GM21576 (cell line): ENCODE data around the gene WARS2.

Source experiments
- ATAC-seq: cut with Tn5 transposase; IDR thresholded peaks from one replicate; pipeline ENCODE4 v1.9.1; 2021; ENCODE audit warnings: mild to moderate bottlenecking, moderate library complexity; ENCODE audit not compliant: unreplicated experiment

The WARS2 gene

DNA sequence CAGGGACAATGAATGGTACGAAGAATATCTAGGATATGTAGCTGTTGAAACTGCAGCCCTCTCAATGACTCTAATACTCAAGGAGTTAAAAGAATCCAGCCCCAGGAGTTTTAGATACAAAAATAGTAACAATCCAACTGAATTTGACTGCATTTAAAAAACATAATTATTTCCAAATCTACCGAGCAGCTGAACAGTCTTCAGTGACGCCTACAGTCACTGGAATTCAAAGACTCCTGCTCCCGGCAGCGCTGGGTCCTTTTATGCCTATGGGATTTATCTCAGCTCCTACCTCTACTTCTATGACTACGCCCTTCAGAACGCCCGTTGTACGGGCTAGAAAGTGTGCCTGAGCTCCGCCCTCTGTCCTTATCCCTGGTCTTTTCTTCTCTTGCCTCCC is 55.7 kb downstream of the WARS2 start:
- ATAC-seq, result no peak

GRCh38 chr1:119083980-119084379 is 56.5 kb downstream of the WARS2 start:
- no peak for ATAC-seq

DNA sequence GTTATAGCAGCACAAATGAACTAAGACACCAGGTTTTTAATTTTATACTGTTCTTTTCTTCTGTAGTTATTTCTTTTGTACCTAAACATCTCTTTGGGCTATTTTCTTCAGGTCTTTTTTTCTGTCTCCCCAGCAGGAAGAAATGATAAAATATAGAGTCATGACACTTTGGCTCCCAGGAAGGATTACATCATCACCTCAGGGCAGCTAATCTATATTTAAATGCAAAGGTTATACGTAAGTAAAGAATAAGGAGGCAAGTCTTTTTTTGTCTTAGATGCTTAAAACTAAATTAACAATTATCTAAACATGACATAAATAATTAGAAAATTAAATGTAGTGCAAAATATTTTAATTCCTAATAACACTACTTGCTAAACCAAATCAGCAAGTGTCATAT is 57.0 kb downstream of the WARS2 start:
- ATAC-seq, result no peak

DNA sequence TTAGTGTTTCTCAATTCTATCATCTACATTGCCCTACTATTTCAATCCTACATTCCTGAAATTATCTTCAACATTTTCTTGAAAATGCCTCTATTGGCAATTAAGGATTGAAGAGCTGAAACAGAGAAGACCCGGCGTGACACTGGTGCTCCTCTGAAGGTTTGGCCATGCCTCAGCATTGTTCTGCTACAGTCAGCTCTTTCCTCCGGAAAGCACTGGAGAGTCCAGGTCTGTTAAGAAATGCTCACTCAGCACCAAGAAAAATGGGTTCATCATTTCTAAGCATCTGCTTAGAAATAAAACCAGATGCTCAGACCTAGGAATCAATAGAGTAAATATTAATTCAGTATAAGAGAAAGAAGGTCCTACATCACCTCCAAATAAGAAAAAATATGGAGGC is 58.8 kb downstream of the WARS2 start:
- ATAC-seq, result no peak

- ATAC-seq, result no peak
Measured at GRCh38 chr1:119081267-119081666, 59.2 kb downstream of the WARS2 start.

DNA sequence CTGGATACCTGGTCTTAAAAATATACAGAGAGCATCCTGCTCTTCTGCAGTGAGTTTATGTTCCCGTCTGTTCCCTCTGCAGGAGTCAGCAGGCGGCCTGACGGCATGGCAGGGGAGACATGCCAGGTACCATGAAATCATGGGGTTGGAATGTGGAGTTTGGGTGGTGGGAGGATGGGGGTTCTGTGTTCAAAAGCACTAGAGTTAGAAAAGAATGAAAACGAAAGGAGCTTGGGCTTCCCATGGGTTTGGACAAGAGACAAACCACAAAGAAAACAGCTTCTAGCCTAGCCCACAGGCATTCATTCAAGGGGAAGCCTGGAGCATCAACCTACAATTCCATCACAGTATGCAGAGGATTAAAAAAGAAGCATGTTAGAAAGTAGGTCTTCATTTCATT is 59.9 kb downstream of the WARS2 start:
- no peak for ATAC-seq

DNA sequence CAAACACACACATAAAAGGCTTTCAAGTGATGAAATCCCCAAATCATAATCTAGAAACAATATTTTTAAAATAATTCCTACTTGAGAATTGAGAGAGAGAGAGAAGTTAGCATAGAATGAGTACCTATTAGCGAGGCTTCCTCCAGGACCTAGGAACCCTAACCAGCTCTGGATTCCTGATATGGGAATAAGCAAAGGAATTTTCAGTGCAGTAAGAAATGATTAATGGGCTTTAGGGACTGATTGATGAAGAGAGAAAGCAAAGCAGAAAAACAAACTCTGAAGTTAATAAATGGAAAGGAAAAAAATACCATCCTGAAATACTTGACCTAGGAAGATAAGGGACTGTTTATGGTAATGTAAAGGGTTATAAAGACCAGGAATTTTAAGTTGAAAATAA is 60.6 kb downstream of the WARS2 start:
- no peak for ATAC-seq

DNA sequence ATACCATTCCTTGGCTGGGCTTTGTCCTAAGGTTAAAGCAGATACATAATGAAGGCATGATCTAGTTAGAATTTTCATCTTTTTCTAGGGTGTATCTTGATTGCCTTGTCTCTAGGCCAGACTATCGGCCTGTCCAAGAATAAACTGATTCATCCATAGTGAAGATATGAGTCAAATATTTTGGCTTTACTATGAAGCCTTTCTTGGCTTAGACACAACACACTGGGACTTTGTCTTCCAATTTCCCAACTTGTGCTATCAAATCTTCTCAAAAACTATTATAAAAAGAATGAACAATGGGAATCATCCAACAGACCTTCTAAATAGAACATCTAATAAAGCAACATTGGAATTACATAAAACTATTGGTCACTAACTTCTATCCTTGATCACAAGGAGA is 64.8 kb downstream of the WARS2 start:
- ATAC-seq, result no peak

DNA sequence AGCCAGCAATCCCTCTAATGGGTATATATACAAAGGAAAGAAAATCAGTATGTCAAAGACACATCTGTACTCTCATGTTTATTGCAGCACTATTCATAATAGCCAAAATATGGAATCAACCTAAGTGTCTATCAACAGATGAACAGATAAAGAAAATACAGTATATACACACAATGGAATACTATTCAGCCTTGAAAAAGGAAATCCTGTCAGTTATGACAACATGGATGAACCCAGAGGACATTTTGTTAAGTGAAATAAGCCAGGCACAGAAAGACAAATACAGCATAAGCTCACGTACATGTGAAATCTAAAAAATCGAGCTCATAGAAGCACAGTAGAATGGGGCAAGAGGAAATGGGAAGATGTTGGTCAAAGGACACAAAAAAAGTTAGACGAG is 69.1 kb downstream of the WARS2 start:
- no peak for ATAC-seq

DNA sequence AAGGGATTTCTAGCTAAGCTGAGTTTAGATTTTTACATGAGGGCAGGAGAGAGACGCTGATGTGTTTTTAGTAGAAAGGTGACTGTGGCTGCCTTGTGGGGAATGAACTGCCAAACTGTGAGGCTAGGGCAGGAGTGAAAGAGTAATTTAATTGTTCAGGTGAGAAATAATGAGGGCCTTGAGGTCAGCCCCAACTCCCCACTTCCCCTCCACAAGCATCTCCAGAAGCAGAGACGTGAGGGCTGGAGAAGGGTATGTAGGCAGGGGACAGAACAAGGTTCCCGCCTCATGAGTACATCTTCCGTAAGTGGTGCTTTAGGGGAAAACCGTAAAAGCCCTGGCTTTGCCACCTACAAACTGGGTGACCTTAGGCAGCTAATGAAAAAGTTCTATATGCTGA is 70.8 kb downstream of the WARS2 start:
- ATAC-seq, result no peak

DNA sequence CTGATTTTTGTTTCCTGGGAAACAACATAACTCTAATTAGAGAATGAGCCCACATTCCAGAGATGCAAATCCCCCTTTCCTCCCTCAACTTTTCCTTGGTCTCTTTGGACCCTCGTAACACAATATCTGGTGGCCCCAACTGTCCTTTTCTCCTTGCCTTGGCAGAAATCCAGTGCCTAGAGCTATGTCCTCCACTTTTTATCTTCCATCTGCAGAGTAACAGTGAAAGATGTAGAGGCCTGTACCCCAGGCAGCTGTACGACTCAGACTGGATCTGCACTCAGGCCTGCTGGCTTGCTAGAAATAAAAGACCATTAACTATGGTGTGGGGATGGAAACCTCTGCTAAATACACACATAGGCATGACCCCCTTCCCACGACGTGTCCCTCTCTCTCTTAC is 72.0 kb downstream of the WARS2 start:
- ATAC-seq, result no peak

DNA sequence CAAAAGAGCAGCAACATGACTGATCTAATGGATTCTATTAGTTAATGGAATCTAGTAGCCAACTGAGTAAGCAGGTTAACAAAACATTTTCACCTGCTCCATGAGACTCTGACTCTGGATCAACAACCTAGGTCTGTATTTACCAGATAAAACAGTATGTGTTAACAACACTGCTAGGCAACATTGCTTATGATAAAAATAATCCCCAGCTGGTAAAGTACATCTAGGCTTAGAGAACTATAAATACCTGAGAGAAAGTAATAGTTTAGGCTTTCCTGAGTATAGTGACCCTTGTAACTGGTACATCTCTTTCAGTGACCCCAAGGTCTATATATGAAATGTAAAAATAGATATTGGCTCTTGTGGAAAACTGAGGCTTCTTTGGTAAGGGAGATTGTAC is 78.8 kb downstream of the WARS2 start:
- ATAC-seq, result no peak

- no peak for ATAC-seq
Measured at GRCh38 chr1:119055568-119055967, 84.9 kb downstream of the WARS2 start.

DNA sequence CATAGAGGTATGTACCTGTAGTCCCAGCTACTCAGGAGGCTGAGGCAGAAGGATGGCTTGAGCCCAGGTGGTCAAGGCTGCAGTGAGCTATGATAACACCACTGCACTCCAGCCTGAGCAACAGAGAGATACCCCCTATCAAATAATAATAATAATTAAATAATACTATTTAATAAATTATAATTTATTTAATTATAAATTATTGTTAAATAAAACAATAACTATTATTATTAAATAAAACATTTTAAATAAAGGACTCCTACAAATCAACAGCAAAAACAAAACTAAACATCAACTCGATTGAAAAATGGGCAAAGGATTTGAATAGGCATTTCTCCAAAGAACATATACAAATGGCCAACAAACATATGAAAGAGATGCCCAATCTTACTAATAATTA is 86.5 kb downstream of the WARS2 start:
- no peak for ATAC-seq

DNA sequence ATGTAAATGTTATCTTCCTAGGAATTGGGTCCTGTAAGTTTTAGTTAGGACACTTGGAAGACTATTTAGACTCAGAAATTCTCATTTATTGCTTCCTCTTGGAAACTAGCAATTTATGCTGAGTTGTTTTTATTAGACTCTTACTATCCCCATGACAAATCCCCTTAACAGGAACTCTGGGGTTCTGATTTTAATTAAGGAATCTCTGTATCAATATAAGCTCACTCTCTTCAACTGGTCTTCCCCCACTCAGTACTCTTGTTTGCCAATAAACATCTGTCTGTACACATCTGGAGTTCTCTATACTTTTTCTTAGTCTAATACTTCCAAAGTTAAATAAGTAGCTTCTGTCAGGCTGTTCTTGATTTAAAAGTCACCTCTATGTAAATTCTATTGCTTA is 88.2 kb downstream of the WARS2 start:
- ATAC-seq, result no peak

DNA sequence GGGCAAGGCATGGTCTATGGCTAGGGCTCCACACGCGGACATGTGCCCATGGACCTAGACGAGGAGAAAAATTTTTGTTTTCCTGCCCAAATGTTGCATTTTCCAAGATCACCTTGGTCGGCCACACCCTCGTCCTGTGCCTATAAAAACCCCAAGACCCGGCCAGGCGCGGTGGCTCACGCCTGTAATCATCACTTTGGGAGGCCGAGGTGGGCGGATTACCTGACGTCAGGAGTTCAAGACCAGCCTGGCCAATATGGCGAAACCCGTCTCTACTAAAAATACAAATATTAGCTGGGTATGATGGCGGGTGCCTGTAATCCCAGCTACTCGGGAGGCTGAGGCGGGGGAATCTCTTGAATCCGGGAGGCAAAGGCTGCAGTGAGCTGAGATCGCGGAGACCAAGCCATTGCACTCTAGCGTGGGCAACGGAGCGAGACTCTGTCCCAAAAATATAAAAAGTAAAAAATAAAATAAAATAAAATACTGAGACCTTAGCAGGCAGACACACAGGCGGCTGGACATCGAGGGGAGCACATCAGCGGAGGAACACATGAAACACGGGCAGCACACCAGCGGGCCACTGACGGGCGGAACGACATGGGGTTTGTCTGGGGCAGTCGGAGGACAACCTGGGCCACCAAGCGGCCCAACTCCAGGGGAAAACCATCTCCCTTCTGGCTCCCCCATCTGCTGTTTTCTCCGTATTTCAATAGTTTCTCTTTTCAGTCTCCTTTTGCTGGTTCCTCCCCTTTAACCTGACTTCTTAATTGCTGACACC is 91.6 kb downstream of the WARS2 start:
- no peak for ATAC-seq

DNA sequence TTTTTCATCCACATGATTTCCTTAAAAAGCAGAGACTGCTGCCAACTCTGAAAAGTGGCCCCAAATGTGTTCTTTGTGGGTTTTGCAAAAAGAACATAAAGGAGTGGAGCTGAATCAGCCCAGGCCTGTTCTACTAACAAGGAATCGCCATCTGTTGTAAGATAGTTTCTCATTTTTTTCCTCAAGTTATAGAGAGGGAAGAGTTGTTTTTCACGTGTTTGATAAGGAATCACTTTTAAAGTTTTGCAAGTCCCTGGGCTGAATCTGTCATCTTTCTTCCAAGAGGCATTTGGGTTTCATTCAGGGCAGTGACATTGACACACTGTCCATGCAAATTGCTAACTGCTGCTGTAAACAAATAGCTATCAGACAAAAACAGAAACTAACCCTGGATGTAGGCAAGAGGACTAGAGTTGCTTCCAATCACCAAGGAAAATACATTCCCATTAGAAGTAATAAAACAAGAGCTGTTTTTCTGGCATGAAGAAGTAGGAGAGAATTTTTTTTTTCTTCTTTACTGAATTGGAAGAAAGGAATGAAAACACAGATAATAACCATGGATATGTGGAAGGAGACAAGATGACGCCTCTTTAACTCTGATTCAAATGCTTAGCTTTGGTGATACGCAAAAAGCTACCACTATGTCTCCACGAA is 93.5 kb downstream of the WARS2 start:
- ATAC-seq, result no peak

DNA sequence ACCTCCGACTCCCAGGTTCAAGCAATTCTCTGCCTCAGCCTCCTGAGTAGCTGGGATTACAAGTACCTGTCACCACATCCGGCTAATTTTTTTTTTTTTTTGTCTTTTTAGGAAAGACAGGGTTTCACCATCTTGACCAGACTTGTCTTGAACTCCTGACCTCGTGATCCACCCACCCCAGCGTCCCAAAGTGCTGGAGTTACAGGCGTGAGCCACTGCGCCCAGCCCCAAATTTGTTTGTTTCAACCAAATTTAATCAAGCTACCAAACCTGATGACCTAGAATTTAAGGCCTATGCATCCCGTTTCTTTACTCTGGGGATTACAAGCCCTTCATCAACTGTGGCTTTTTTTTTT is 94.0 kb downstream of the WARS2 start:
- no peak for ATAC-seq

DNA sequence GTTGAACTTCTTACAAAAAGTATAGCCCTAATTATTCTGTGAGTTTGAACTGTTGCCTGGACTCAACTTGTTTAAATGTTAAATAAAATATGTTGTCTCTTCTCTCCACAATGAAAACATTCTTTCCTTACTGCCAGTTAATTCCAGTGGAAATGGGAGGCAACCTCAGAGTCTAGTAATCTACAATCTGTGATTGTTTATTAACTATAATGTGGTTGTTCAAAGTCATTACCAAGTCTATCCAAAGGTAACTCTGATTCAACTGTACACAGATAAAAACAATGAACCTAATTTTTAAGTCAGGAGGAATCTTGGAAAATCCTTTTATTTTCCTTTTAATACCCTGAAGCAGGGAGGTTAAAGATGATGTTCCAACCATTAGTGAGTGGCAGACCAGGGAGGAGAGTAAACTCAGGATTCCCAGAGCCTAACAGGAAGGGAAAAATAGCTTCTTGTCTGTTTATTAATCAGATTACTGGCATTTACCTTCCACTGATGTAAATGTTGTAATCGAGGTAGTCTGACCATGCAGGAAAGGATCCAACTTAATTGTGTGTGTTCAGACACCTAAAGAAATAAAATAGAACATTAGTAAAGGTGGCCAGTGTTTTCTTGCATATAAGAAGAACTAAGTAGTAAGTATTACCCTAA is 95.2 kb downstream of the WARS2 start:
- no peak for ATAC-seq

DNA sequence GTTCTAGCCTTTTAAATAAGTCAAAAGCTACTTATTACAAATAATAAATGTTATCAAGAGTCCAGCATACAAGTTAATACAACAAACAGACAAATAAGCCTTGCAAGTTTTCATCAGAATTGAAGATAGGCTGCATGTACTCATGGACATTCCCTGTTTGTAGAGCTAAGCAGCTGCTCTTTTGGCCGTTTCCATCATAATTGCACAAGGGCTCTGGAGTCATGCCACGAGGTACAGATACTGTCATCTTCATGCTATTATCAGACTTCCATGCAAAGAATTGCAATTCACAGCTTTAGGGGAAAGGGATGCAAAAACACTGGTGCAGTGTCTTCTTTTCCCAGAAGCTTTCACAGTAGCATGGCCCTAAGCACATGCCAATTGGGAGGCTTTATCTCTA is 99.5 kb downstream of the WARS2 start:
- ATAC-seq, result no peak

DNA sequence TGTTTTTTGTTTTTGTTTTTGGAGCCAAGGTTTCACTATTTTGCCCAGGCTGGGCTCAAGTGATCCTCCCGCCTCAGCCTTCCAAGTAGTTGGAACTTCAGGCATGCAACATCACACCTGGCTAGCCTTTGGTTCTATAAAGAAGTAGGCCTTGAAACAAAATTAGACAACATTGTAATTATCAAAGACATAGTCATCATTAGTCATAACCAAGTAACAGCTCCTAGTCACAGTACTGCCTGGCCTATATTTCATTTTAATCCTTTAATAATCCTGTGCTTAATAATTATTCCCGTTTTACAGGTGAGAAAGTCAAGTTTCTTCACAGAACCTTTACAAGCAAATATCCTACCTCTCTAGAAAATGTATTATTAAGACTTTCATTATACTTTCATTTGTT is 100.0 kb downstream of the WARS2 start:
- no peak for ATAC-seq

- ATAC-seq, result no peak
Measured at GRCh38 chr1:119038363-119038762, 102.1 kb downstream of the WARS2 start.
